Nephron (organoid): ENCODE data around the gene PLSCR3.

Experiments
- H3K27ac Mint-ChIP-seq, 3 experiments: 2 replicates each; pipeline ENCODE4 v1.8.0; 2020; ENCODE audit warnings: mixed read lengths in 3 of 3, mild to moderate bottlenecking in 2 of 3, moderate library complexity in 1 of 3
- H3K27me3 Mint-ChIP-seq: 2 replicates; pipeline ENCODE4 v1.8.0; 2021; ENCODE audit warnings: low read depth, mild to moderate bottlenecking, moderate library complexity, mixed read lengths
- H3K36me3 Mint-ChIP-seq: 2 replicates; pipeline ENCODE4 v1.8.0; 2020; ENCODE audit warnings: low read depth, mixed read lengths
- H3K4me1 Mint-ChIP-seq: 2 replicates; pipeline ENCODE4 v1.8.0; 2020; ENCODE audit warnings: mixed read lengths
- H3K4me3 Mint-ChIP-seq, 3 experiments: 2 replicates each; pipeline ENCODE4 v1.8.0; 2020; ENCODE audit warnings: mild to moderate bottlenecking in 3 of 3, mixed read lengths in 3 of 3, moderate library complexity in 2 of 3
- H3K9me3 Mint-ChIP-seq: 2 replicates; pipeline ENCODE4 v1.8.0; 2020; ENCODE audit warnings: mixed read lengths
- TF ChIP-seq, protein P1 (sequence below), 3 experiments: fragments of 200-600 bp; sonication (generic); IDR thresholded peaks; one replicate each; pipeline ENCODE4 v1.5.0; 2021; ENCODE audit warnings: antibody characterized with exemption in 3 of 3; ENCODE audit not compliant: unreplicated experiment in 3 of 3

Gene PLSCR3

DNA sequence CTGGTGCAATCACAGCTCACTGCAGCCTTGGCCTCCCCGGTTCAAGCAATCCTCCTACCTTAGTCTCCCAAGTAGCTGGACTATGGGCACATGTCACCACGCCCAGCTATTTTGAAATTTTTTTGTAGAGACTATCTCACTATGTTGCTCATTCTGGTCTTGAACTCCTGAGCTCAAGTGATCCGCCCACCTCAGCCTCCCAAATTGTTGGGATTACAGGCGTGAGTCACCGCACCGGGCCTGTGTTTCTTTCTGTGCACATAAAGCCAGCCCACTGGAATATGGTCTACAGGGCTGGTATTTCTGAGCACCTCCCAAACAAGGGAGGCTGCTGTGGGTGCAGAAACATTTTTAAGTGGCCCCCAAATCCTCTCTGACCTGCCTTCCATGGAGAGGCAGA lies 31.0 kb downstream of the PLSCR3 start:
- TF ChIP-seq, protein P1, sequence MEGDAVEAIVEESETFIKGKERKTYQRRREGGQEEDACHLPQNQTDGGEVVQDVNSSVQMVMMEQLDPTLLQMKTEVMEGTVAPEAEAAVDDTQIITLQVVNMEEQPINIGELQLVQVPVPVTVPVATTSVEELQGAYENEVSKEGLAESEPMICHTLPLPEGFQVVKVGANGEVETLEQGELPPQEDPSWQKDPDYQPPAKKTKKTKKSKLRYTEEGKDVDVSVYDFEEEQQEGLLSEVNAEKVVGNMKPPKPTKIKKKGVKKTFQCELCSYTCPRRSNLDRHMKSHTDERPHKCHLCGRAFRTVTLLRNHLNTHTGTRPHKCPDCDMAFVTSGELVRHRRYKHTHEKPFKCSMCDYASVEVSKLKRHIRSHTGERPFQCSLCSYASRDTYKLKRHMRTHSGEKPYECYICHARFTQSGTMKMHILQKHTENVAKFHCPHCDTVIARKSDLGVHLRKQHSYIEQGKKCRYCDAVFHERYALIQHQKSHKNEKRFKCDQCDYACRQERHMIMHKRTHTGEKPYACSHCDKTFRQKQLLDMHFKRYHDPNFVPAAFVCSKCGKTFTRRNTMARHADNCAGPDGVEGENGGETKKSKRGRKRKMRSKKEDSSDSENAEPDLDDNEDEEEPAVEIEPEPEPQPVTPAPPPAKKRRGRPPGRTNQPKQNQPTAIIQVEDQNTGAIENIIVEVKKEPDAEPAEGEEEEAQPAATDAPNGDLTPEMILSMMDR (IDR thresholded peaks at IDR 0.05; ENCODE audit: unreplicated experiment in 3 of 3), result no peak
- no peaks in the 10 kb centered on the region for H3K4me1 Mint-ChIP-seq
- peaks cover 10% of the 10 kb centered on the region for H3K27me3 Mint-ChIP-seq
- H3K36me3 Mint-ChIP-seq, result no peaks in the 10 kb centered on the region
- H3K27ac Mint-ChIP-seq, result no peak overlapping the region
- no peaks in the 10 kb centered on the region for H3K9me3 Mint-ChIP-seq
- no peak overlapping the region for H3K4me3 Mint-ChIP-seq

DNA sequence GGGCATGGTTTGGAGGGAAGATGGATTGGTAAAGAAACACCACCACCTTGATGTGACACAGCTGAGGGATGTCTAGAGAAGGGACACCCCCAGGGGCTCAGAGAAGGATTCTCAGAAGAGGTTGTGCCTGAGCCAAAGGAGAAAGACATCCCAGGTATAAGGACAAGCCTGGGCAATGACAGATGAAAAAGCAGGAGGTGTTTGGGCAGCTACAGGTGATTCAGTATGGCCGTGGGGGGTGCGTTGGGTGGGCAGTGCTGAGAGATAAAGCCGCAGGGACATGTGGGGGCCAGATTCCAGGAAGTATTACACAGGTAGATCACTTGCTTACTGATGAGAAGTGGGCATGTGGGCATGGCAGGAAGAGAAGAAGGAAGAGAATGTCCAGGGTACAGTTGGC lies 32.4 kb downstream of the PLSCR3 start:
- H3K27ac Mint-ChIP-seq, result no peak overlapping the region
- no peaks in the 10 kb centered on the region for H3K4me1 Mint-ChIP-seq
- no peak overlapping the region for H3K4me3 Mint-ChIP-seq
- peaks cover 13% of the 10 kb centered on the region for H3K27me3 Mint-ChIP-seq
- no peaks in the 10 kb centered on the region for H3K36me3 Mint-ChIP-seq
- TF ChIP-seq, protein P1 (IDR thresholded peaks at IDR 0.05; ENCODE audit: unreplicated experiment in 3 of 3), result no peak
- H3K9me3 Mint-ChIP-seq, result no peaks in the 10 kb centered on the region

DNA sequence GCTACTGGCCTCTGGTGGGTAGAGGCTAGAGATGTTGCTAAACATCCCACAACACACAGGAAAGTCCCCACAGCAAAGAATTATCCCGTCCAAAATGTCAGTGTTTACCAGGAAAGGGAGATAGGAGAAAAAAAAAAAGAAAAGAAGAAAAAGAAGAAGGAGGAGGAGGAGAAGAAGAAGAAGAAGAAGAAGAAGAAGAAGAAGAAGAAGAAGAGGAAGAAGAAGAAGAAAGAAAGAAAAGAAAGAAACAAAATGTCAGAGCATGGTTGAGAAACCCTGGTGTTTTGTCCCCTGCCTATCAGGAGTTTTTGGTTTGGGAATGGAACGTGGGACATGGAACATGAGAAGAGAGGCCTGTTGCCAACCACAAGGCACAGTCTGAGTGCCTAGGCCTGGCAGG lies 36.9 kb downstream of the PLSCR3 start:
- H3K4me3 Mint-ChIP-seq, result no peak overlapping the region
- no peaks in the 10 kb centered on the region for H3K36me3 Mint-ChIP-seq
- TF ChIP-seq, protein P1 (IDR thresholded peaks at IDR 0.05; ENCODE audit: unreplicated experiment in 3 of 3), result no peak
- H3K27me3 Mint-ChIP-seq, result peaks cover 13% of the 10 kb centered on the region
- H3K9me3 Mint-ChIP-seq, result no peaks in the 10 kb centered on the region
- peaks cover 20% of the 10 kb centered on the region for H3K4me1 Mint-ChIP-seq
- no peak overlapping the region for H3K27ac Mint-ChIP-seq

DNA sequence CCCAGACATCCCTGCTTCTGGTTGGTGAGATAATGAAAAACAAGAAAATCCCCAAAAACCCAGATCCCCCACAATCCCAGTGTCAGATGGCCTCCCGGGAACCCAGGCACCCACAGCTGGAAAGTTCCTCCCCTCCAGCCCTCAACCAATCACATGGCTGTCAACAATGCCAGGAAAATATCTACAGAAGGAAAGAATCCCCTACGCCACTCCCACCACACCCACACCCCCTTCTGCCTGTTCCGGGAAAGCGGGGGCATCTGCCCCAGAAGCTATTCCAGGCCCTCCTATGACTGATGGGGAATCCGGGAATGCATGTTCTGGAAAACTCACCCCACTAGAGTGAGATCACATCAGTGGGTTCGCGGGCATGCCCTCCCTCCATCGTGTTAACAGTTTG lies 37.6 kb downstream of the PLSCR3 start:
- peaks cover 21% of the 10 kb centered on the region for H3K4me1 Mint-ChIP-seq
- no peaks in the 10 kb centered on the region for H3K36me3 Mint-ChIP-seq
- peaks cover 8% of the 10 kb centered on the region for H3K27me3 Mint-ChIP-seq
- TF ChIP-seq, protein P1 (IDR thresholded peaks at IDR 0.05; ENCODE audit: unreplicated experiment in 3 of 3), result no peak
- H3K9me3 Mint-ChIP-seq, result no peaks in the 10 kb centered on the region
- H3K27ac Mint-ChIP-seq, result no peak overlapping the region
- no peak overlapping the region for H3K4me3 Mint-ChIP-seq

DNA sequence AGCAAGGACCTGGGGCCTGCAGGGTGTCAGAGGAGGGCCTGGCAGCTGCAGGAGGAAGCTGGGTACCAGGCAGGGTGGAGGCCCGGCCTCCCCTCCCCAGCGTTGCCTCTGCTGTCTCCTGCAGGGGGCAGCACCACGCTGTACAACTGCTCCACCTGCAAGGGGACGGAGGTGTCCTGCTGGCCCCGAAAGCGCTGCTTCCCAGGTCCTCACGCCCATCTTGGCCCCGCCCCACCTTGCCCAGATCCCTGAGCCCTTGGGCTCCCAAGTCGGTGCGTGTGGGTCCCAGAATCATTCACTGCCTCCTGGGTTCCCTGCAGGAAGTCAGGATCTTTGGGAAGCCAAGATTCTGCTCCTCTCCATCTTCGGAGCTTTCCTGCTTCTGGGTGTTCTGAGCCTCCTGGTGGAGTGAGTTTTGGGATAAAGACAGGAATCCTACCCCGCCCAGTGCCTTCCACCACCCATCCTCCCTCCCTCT lies 38.2 kb downstream of the PLSCR3 start:
- H3K4me1 Mint-ChIP-seq, result peaks cover 21% of the 10 kb centered on the region
- TF ChIP-seq, protein P1 (IDR thresholded peaks at IDR 0.05; ENCODE audit: unreplicated experiment in 3 of 3), result peak; percentile 80 to 86 (median 84)
- H3K27me3 Mint-ChIP-seq, result peaks cover 6% of the 10 kb centered on the region
- H3K4me3 Mint-ChIP-seq, result no peak overlapping the region
- no peak overlapping the region for H3K27ac Mint-ChIP-seq
- no peaks in the 10 kb centered on the region for H3K9me3 Mint-ChIP-seq
- H3K36me3 Mint-ChIP-seq, result no peaks in the 10 kb centered on the region

DNA sequence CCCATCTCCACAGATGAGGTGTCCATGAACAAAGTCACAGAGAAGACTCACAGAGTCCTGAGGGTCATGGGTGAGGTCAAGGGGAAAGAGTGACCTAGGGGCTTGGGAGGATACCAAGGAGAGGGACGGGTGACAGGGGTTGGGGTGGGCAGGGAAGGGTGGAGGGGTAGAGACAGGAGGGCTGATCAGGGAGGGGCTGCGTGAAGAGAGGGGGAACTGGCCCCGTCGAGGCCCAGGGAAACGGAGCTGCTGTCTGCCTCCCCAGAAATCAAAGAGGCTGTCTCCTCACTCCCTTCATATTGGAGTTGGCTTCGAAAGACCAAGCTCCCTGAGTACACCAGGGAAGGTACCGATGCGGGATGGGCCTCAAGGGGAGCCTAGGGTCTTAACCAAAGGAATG lies 38.8 kb downstream of the PLSCR3 start:
- H3K4me1 Mint-ChIP-seq, result peaks cover 21% of the 10 kb centered on the region
- no peaks in the 10 kb centered on the region for H3K9me3 Mint-ChIP-seq
- no peaks in the 10 kb centered on the region for H3K36me3 Mint-ChIP-seq
- H3K4me3 Mint-ChIP-seq, result peak overlapping the region in 1 of 3 experiments; percentile 36
- TF ChIP-seq, protein P1 (IDR thresholded peaks at IDR 0.05; ENCODE audit: unreplicated experiment in 3 of 3), result no peak
- peaks cover 6% of the 10 kb centered on the region for H3K27me3 Mint-ChIP-seq
- H3K27ac Mint-ChIP-seq, result no peak overlapping the region
